Measurements from ENCODE around the gene LSM4. TPM values are rescaled to one million over a fixed set of nuclear protein-coding genes. Genes with fewer than 3 reads are reported as not detected.
"Not testable (repeated sequence)": the region's sequence is repeated elsewhere in the genome, so short reads cannot be mapped to it uniquely, and the experiment has no call there.

Gene LSM4
- total RNA-seq, 1 donor from 2014 or later: 59.2 TPM

GRCh38 chr19:18363787-18364186 lies 40.9 kb upstream of the LSM4 start:
- Mint-ChIP-seq H3K4me1 (peaks cover 9% of the 10 kb centered on the region), H3K36me3 (ENCODE audit: low read depth) (peaks cover 32% of the 10 kb centered on the region), H3K9me3 (no peaks in the 10 kb centered on the region), H3K27ac (no peak overlapping the region), H3K27me3 (no peaks in the 10 kb centered on the region), H3K4me3 (no peak overlapping the region)
- intact Hi-C loops (cut with micrococcal nuclease): no loop called here
- no peak for ATAC-seq (ENCODE audit: low read depth)
- ChIA-PET CTCF (no interaction called here), POLR2A (no interaction called here)
- no peak for TF ChIP-seq CTCF (IDR thresholded peaks at IDR 0.05)
- no peak for DNase-seq

GRCh38 chr19:18362934-18363542 lies 40.2 kb upstream of the LSM4 start:
- Mint-ChIP-seq H3K27me3 (no peaks in the 10 kb centered on the region), H3K4me3 (no peak overlapping the region), H3K4me1 (peaks cover 9% of the 10 kb centered on the region), H3K9me3 (no peaks in the 10 kb centered on the region), H3K27ac (no peak overlapping the region), H3K36me3 (ENCODE audit: low read depth) (peaks cover 39% of the 10 kb centered on the region)
- ATAC-seq (ENCODE audit: low read depth) (no peak), DNase-seq (no peak)
- ChIA-PET CTCF (no interaction called here), POLR2A (no interaction called here)
- TF ChIP-seq CTCF (IDR thresholded peaks at IDR 0.05): no peak
- intact Hi-C loops (cut with micrococcal nuclease): no loop called here

- Mint-ChIP-seq H3K9me3 (no peaks in the 10 kb centered on the region), H3K27me3 (no peaks in the 10 kb centered on the region), H3K27ac (no peak overlapping the region), H3K4me3 (no peak overlapping the region), H3K36me3 (ENCODE audit: low read depth) (peaks cover 52% of the 10 kb centered on the region), H3K4me1 (peaks cover 9% of the 10 kb centered on the region)
- DNase-seq: no peak
- intact Hi-C loops (cut with micrococcal nuclease): no loop called here
- CTCF ChIA-PET: no interaction called here
- no peak for TF ChIP-seq CTCF (IDR thresholded peaks at IDR 0.05)
- ATAC-seq (ENCODE audit: low read depth): no peak
- POLR2A ChIA-PET: interaction anchor here (0.6 kb wide), 2 partner anchors 90 to 174 kb away, joined by 3 to 5 read pairs; no protein-coding TSS in a partner anchor
Observed at GRCh38 chr19:18361646-18362045, 38.8 kb upstream of the LSM4 start.

- ChIA-PET POLR2A (no interaction called here), CTCF (no interaction called here)
- peaks cover 50% of the 10 kb centered on the region for H3K36me3 Mint-ChIP-seq (ENCODE audit: low read depth)
- no peaks in the 10 kb centered on the region for H3K27me3 Mint-ChIP-seq
- H3K27ac Mint-ChIP-seq: no peak overlapping the region
- TF ChIP-seq CTCF (IDR thresholded peaks at IDR 0.05): no peak
- no peak for DNase-seq
- no peaks in the 10 kb centered on the region for H3K9me3 Mint-ChIP-seq
- no peak overlapping the region for H3K4me3 Mint-ChIP-seq
- ATAC-seq (ENCODE audit: low read depth): no peak
- intact Hi-C loops (cut with micrococcal nuclease): no loop called here
- H3K4me1 Mint-ChIP-seq: no peaks in the 10 kb centered on the region
Observed at GRCh38 chr19:18357041-18357440, 34.2 kb upstream of the LSM4 start.

GRCh38 chr19:18354743-18355142 lies 31.9 kb upstream of the LSM4 start:
- not testable (repeated sequence) for H3K27me3 Mint-ChIP-seq; DNase-seq; H3K4me3 Mint-ChIP-seq; H3K27ac Mint-ChIP-seq; H3K4me1 Mint-ChIP-seq; ATAC-seq (ENCODE audit: low read depth); H3K9me3 Mint-ChIP-seq
- peaks cover 44% of the 10 kb centered on the region for H3K36me3 Mint-ChIP-seq (ENCODE audit: low read depth)
- intact Hi-C loops (cut with micrococcal nuclease): loop anchor here (5.0 kb wide), 1 partner anchor 33 kb away; the partner anchor contains the start of gene GDF15
- CTCF ChIA-PET: interaction anchor here (1.0 kb wide), 1 partner anchor 75 kb away, joined by 3 read pairs; no protein-coding TSS in a partner anchor
- POLR2A ChIA-PET: interaction anchor here (0.6 to 0.8 kb wide), 3 partner anchors 62 to 346 kb away, joined by 3 to 5 read pairs (median 4); no protein-coding TSS in a partner anchor

Measured in activated B cell treated with CpG ODN at 0.5 μM for 24 hours (primary cell).